Stimulated activated naive CD8-positive, alpha-beta T cell treated with anti-CD3 and anti-CD28 coated beads, Interleukin-15, Interleukin-2, amounts not matched to agents 100 U/mL and 50 U/mL, for 24 hours (primary cell): ENCODE results near the gene PDE2A.

Experiments
- ATAC-seq: fragments of 150-1000 bp; cut with Tn5 transposase; one replicate; pipeline ENCODE4 v1.10.0; 2021
- DNase-seq: peaks from one replicate; pipeline ENCODE4 v3.0.0; 2021

PDE2A gene

DNA sequence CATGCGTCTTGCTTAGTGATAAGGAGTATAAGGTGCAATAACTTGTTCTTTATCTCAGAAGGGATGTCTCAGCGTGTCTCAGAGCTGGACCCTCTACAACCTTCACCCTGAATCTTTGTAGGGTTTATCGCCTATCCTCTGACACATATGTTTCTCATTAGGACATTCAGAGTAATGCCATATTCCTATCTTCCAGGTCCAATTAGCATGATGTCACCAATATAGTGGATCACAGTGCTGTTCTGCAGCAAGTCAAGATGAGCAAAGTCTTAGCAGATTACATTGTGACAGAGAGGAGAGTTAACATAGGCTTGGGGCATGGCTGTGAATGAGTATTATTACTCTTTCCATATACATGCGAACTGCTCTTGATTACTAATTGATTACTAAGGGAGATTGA is 129.6 kb downstream of the PDE2A start:
- ATAC-seq (no peak), DNase-seq (no peak)

- ATAC-seq (no peak), DNase-seq (no peak)
Observed at GRCh38 chr11:72543849-72544542, 130.2 kb downstream of the PDE2A start.

GRCh38 chr11:72541257-72541974 is 132.8 kb downstream of the PDE2A start:
- DNase-seq (no peak), ATAC-seq (no peak)

- ATAC-seq: no peak
- no peak for DNase-seq
Observed at GRCh38 chr11:72537051-72537450, 137.2 kb downstream of the PDE2A start.

GRCh38 chr11:72535194-72535547 is 139.1 kb downstream of the PDE2A start:
- DNase-seq: no peak
- no peak for ATAC-seq

DNA sequence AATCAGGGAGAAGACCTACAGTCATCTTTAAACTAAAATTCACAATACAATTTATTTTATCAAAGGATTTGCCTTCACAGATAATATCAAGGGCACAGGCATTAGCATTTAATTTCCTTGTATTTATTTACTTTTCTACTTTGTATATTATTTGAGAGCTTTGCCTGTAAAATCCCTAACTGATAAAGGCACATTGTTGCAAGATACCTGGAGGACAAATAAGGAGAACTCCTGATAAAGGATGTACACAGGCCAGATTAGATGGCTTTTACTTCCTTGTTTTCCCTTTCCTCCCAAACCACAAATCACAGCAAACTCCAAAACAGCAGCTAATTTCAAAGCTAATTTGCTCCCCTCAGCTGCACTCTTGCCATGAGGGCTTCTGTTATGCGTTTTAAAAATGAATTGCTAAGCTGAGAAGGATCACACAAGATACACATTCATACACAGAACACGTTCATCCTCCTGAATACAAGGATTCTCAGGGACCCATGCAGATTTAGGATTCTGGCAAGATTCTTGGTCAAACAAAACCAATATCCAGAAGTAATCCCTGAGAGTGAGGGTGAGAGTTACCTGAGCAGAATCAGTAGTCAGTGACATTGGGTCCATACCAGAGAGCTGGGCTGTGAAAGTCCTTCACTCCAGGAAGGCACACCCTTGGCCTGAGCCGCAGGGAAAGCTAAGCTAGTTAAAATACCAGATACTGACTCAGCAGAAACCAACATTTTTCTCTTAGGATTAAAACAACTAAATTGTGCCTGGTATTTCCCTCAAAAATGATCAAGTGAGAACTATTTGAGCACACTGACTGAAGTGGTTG is 139.6 kb downstream of the PDE2A start:
- no peak for DNase-seq
- no peak for ATAC-seq

- DNase-seq: no peak
- ATAC-seq: no peak
Observed at GRCh38 chr11:72529068-72529467, 145.2 kb downstream of the PDE2A start.

GRCh38 chr11:72528121-72528520 is 146.1 kb downstream of the PDE2A start:
- DNase-seq (no peak), ATAC-seq (no peak)
